Esophagus (tissue), 2 donors: ENCODE results near the gene ANKLE1. TPM values are rescaled to one million over a fixed set of nuclear protein-coding genes. Genes with fewer than 3 reads are reported as not detected.
A peak's percentile ranks its signal among the peaks of the same experiment; 100 is the strongest.

Source experiments
- H3K27ac ChIP-seq, 2 donors: one replicate each; pipeline ENCODE4 v1.5.1; 2013; ENCODE audit warnings: low read depth in 2 of 2, mild to moderate bottlenecking in 2 of 2, inconsistent platforms in 1 of 2, low read length in 1 of 2, moderate library complexity in 1 of 2
- H3K27me3 ChIP-seq, 2 donors: one replicate each; pipeline ENCODE4 v1.6.1; 2013; ENCODE audit warnings: low read length in 2 of 2, control low read depth in 1 of 2, mild to moderate bottlenecking in 1 of 2; ENCODE audit not compliant: insufficient read depth in 2 of 2, control insufficient read depth in 1 of 2
- H3K36me3 ChIP-seq, 2 donors: one replicate each; pipeline ENCODE4 v1.6.1; 2013; ENCODE audit warnings: low read length in 1 of 2; ENCODE audit not compliant: control insufficient read depth in 2 of 2, insufficient read depth in 2 of 2
- H3K4me1 ChIP-seq, 2 donors: one replicate each; pipeline ENCODE4 v1.6.1; 2013; ENCODE audit warnings: low read length in 1 of 2; ENCODE audit not compliant: control insufficient read depth in 2 of 2, insufficient read depth in 2 of 2
- H3K4me3 ChIP-seq, 2 donors: one replicate each; pipeline ENCODE4 v1.5.1; 2013; ENCODE audit warnings: low read length in 2 of 2, mild to moderate bottlenecking in 2 of 2, low read depth in 1 of 2, moderate library complexity in 1 of 2
- H3K9me3 ChIP-seq, 2 donors: one replicate each; pipeline ENCODE4 v1.6.1; 2013; ENCODE audit warnings: mild to moderate bottlenecking in 2 of 2, low read depth in 1 of 2, low read length in 1 of 2, moderate library complexity in 1 of 2; ENCODE audit not compliant: control insufficient read depth in 2 of 2, insufficient read depth in 1 of 2
- WGBS, 2 donors: extraction: QIAGEN DNeasy Blood & Tissue Kit; methylation state at CpG; one replicate each; pipeline ENCODE4 v1.1.7; 2013; 5-methylcytosine and 5-hydroxymethylcytosine counted together
- polyA plus RNA-seq, 2 donors: library from polyadenylated mRNA; stranded (reverse); fragments of 200-250 nt; gene quantifications; one replicate each; pipeline ENCODE4 v1.2.3, GENCODE V29; 2013
- donor health status: healthy with polysubstance abuse.
- donor health status: Bipolar disorder and iron deficiency.

ANKLE1 gene
- polyA plus RNA-seq, 2 donors, result 0.22 to 0.45 TPM

DNA sequence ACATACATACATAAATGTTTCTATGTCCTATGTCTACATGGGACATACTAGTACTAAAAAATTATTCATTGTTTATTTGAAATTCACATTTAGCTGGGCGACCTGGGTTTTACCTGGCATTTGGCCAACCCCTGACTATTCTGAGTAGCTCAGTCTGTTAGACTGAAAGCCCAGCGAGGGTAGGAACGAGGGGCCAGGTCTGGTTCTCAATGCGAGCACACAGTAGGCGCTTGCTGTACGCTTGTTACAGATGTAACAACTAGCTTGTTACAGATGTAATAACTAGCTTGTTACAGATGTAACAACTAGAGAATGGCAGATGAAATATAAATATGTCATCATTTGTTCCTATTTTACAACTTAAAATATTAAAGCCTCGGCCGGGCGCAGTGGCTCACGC is 53.9 kb downstream of the ANKLE1 start:
- Histone ChIP-seq H3K27me3 (no peaks in the 10 kb centered on the region), H3K4me1 (peaks cover 13 to 27% of the 10 kb centered on the region in 2 donors), H3K27ac (peak overlapping the region; percentile 85 to 90), H3K9me3 (peaks cover 0 to 8% of the 10 kb centered on the region in 2 donors), H3K4me3 (peak overlapping the region in 1 of 2 donors; percentile 5), H3K36me3 (peaks cover 0 to 22% of the 10 kb centered on the region in 2 donors)
- 66 to 72% methylated on average over 10 of the region's 10 CpGs for WGBS, 2 donors

Other genes starting within 250 kb of the ANKLE1 start
- 1 to 10 TPM; 7.8 to 9.3 TPM for gene HAUS8, start 206.4 kb upstream of the ANKLE1 start, polyA plus RNA-seq
- 10 to 100 TPM; 24.2 to 41.2 TPM for gene MYO9B, start 206.1 kb upstream of the ANKLE1 start, polyA plus RNA-seq
- 10 to 100 TPM; 32.8 to 37.7 TPM for gene USE1, start 66.5 kb upstream of the ANKLE1 start, polyA plus RNA-seq
- 10 to 100 TPM in 1 of 2 donors, 1 to 10 TPM in 1; 7.9 to 12.7 TPM for gene OCEL1, start 55.7 kb upstream of the ANKLE1 start, polyA plus RNA-seq
- 10 to 100 TPM; 33.3 to 45.5 TPM for gene NR2F6, start 36.0 kb upstream of the ANKLE1 start, polyA plus RNA-seq
- 1 to 10 TPM; 1.5 to 2.9 TPM for gene USHBP1, start 17.2 kb upstream of the ANKLE1 start, polyA plus RNA-seq
- gene BABAM1, start 14.5 kb upstream of the ANKLE1 start, polyA plus RNA-seq, result 10 to 100 TPM; 39.1 to 52.7 TPM
- gene ABHD8, start 21.5 kb downstream of the ANKLE1 start, polyA plus RNA-seq, result 1 to 10 TPM; 3.4 to 4.5 TPM
- 100 to 1,000 TPM in 1 of 2 donors, 10 to 100 TPM in 1; 72.1 to 102 TPM for gene MRPL34, start 24.0 kb downstream of the ANKLE1 start, polyA plus RNA-seq
- gene DDA1, start 27.7 kb downstream of the ANKLE1 start, polyA plus RNA-seq, result 10 to 100 TPM; 40.3 to 41.4 TPM
- 10 to 100 TPM in 1 of 2 donors, 1 to 10 TPM in 1; 9.7 to 28.0 TPM for gene ANO8, start 53.0 kb downstream of the ANKLE1 start, polyA plus RNA-seq
- gene GTPBP3, start 55.7 kb downstream of the ANKLE1 start, polyA plus RNA-seq, result 10 to 100 TPM; 13.5 to 20.2 TPM
- 10 to 100 TPM; 29.5 to 30.7 TPM for gene PLVAP, start 95.4 kb downstream of the ANKLE1 start, polyA plus RNA-seq
- not detected for gene CCDC194, start 112.3 kb downstream of the ANKLE1 start, polyA plus RNA-seq
- 10 to 100 TPM in 1 of 2 donors, 1 to 10 TPM in 1; 8.5 to 17.6 TPM for gene BST2, start 123.7 kb downstream of the ANKLE1 start, polyA plus RNA-seq
- 10 to 100 TPM; 64.2 to 66.8 TPM for gene MVB12A, start 138.1 kb downstream of the ANKLE1 start, polyA plus RNA-seq
- under 1 TPM; 0.13 to 0.20 TPM for gene TMEM221, start 166.8 kb downstream of the ANKLE1 start, polyA plus RNA-seq
- not detected for gene NXNL1, start 179.0 kb downstream of the ANKLE1 start, polyA plus RNA-seq
- 1 to 10 TPM; 5.4 to 8.7 TPM for gene SLC27A1, start 188.6 kb downstream of the ANKLE1 start, polyA plus RNA-seq
- gene PGLS, start 229.7 kb downstream of the ANKLE1 start, polyA plus RNA-seq, result 100 to 1,000 TPM in 1 of 2 donors, 10 to 100 TPM in 1; 90.6 to 119 TPM